HG03139 (cell line): ENCODE data around the gene MAP2.

Source experiments
- ATAC-seq: cut with Tn5 transposase; IDR thresholded peaks from one replicate; pipeline ENCODE4 v1.9.1; 2021; ENCODE audit not compliant: unreplicated experiment

MAP2 gene

GRCh38 chr2:209525331-209525730 is 101.5 kb downstream of the MAP2 start:
- ATAC-seq: no peak

- ATAC-seq: no peak
Observed at GRCh38 chr2:209525834-209526281, 102.0 kb downstream of the MAP2 start.

- peak; percentile 41 for ATAC-seq
Observed at GRCh38 chr2:209526561-209526960, 102.7 kb downstream of the MAP2 start.

DNA sequence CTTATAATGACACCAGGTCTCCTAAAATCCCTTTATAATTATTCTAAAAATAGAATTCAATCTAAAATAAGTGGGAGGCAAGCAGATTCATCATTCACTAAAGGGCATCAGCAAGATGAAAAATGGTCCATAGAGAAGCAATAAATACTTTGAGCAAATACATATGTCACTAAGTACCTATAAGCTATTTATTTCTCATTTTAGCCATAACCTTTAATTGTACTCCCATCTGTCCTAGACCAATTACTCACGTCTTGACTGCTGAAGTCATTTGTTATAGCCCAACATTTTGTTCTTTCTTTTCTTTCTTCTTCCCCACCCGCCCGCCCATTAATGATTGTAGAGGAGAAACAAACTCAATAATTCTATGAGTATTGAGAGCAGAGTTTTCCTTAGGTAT is 105.7 kb downstream of the MAP2 start:
- no peak for ATAC-seq

GRCh38 chr2:209532321-209532720 is 108.5 kb downstream of the MAP2 start:
- ATAC-seq: no peak

GRCh38 chr2:209533391-209533790 is 109.5 kb downstream of the MAP2 start:
- ATAC-seq: no peak

DNA sequence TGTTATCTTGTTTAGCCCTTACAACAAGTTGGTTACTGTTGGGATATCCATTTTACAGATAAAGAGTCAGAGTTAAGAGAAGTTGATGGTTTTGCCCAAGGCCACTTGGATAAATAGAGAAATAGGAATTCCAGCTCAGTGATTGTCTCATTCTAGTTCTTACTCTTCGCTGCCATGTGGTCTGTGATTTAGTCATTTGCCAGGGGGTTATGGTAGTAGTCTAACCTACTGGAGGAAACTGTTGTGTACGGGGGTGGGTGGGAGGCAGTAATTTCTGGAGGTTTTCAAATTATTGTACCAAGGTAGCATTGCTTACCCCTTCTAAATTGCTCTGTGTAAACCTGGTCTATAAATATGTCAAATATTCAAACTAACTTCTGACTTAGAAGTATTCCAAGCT is 110.4 kb downstream of the MAP2 start:
- no peak for ATAC-seq

- no peak for ATAC-seq
Observed at GRCh38 chr2:209536363-209536762, 112.5 kb downstream of the MAP2 start.

- ATAC-seq: no peak
Observed at GRCh38 chr2:209547726-209548125, 123.9 kb downstream of the MAP2 start.

- no peak for ATAC-seq
Observed at GRCh38 chr2:209549589-209549988, 125.7 kb downstream of the MAP2 start.

DNA sequence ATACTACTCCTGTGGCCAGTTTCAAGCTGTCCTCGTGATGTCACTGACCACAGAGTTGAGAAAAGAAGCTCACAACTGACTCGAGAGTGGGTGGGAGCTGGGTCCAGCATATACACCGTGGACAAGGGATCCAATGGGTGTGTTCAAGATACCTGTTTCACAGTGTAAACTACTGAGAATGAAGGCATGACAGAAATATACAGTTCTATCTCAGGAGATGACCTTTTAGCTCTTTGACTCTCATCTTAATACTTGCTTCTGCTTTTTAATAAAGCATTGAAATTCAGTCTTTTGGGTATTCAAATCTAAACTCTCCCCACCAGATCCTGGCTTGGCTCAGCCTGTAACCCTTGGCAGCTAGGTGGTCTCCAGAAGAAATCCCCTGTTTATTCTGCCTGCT is 130.1 kb downstream of the MAP2 start:
- no peak for ATAC-seq

DNA sequence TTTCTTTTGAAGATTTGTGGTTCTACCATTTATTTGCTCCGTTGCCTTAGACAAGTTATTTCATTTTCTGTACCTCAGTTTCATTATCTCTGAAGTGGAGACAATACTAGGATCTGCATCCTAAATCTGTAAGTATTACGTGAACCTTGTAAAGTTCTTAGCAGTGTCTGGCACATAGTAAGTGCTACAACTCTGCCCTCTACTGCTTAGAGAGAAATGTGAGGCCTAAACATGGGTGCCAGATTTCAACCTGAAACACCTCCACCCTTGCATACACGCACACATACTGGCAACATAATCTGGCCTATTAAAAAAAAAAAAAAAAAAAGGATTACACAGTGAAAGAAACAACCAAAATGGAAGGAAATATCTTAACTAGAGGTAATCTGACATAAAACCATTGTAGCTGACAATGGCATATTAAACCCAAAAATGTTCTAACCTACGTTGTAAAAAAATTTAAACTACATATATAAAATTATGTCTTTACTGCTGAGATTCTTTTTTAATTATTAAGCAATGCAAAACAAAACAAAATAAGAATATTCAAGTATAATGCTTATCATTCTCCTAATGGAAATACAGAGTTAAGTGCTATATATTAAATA is 132.6 kb downstream of the MAP2 start:
- peak; percentile 77 for ATAC-seq

DNA sequence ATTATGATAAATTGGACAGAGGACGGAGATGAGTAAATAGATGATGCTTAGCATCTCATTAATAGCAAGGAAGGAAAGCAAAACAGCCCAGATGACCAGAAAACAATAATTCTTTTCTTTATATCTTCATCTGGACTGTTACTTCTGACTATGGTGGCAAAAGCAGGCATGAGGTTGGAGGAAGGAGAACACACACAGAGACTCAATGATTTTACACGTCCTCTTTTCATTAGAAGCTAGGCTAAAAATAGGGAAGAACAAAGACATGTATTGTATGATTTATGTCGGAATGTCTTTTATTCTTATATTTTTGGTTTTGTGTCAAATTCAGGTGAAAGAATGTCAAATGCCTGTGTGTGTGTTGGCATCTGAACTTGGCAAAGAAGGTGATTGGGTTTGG is 137.1 kb downstream of the MAP2 start:
- no peak for ATAC-seq

DNA sequence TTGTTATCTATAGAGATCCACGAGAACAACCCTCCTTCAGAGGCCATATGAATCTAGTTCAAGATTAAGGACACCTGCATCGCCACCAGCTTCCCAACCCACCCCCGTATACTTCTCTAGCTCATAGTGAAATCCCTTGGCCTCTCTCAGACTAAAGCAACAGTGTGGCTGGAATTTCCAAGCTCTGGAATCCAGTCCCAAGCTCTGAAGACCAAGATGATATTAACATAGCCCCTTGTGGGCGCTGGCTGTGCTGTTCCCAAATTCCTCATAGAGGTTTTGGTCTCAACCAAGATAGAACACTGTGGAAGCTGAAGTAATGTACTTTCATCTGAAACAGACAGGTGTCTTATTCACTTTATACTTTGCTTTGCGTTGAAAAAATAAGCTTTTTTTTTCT is 139.6 kb downstream of the MAP2 start:
- ATAC-seq: no peak

- no peak for ATAC-seq
Observed at GRCh38 chr2:209564816-209565215, 141.0 kb downstream of the MAP2 start.

DNA sequence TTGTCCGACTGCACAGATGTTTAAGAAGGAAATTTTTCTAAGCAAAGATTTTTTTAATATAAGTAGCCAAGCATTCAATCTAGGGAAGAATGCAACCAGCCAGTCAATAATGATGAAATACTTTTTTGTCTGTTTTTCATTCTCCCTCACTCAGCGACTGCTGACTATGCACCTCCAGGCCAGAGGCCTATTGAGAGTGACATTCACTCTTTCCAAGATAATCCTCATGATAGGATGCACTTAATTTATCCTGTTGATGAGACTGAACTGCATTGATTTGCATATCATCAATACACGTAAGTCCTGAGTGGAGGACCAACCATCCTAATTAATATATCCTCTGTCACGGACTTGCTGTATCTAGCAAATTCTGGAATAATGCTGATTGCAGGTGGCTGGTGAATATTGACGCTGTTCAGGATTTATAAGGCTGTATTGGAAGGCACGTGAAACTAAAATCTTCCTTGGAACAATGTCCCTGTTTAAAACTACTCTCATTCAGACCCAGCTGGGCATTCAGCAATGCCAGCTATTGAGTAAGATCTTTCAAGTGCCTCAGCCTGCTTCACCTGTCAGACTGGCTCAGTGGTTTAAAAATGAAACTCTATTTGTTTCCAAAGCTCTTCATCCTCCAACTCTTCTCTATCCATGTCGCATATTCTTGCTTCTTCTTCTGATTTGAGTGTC is 142.2 kb downstream of the MAP2 start:
- no peak for ATAC-seq

GRCh38 chr2:209570194-209570593 is 146.3 kb downstream of the MAP2 start:
- no peak for ATAC-seq

DNA sequence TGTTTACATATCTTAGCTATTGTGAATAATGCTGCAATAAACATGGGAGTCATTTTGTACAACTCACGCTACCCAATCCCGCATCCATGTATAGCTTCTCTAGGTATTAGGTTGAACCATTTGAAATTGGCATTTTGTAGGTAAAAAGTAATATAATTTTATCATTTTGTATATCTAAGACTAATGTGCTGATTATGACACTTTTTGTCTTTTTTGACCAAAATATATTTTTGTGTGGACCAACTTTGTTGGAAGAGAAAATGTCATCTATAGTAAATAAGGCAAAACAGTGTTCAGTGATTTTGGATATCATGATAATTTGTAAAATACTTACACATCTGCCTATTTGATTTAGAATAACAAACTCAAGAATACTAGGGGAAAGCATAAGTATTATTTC is 150.7 kb downstream of the MAP2 start:
- no peak for ATAC-seq

GRCh38 chr2:209577376-209578357 is 153.8 kb downstream of the MAP2 start:
- ATAC-seq: no peak

GRCh38 chr2:209578394-209579001 is 154.7 kb downstream of the MAP2 start:
- ATAC-seq: no peak

DNA sequence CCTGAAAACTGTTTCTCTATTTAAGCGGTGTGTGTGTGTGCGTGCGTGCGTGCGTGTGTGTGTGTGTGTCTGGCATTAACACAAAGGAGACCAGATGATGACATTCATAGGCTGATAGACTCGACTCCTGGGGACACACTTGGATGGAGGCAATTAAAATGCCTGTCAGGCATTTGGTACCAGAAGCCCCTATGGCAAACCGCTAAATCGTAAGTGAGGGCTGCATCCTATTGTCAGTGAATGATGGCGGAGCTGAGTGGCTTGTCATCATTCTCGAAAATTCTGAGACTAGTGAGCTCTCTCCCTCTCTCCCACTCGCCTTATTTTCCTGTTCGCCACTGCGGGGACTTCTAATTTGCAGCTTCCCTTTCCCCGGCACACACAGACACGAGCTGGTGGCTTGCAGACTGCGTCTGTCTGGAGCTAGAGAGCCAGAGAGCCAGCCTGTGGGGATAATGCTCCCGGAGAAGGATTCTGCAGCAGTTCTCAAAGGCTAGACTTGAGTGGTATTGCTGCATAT is 155.4 kb downstream of the MAP2 start:
- no peak for ATAC-seq
